ENCODE measurements around the gene MAPKAP1.
A peak's percentile ranks its signal among the peaks of the same experiment; 100 is the strongest.

The MAPKAP1 gene

GRCh38 chr9:125649315-125649714 lies 57.7 kb downstream of the MAPKAP1 start:
- H3K4me3 ChIP-seq (replicated peaks in 1 of 2; ENCODE audit: low read depth in 2 of 2, low read length in 2 of 2), result peak overlapping the region in 1 of 2 donors; percentile 41
- peak; percentile 59 to 96 for DNase-seq (ENCODE audit: low read depth in 2 of 2)
- TF ChIP-seq CTCF (IDR thresholded peaks at IDR 0.05; ENCODE audit: low read depth, low read length), result no peak

GRCh38 chr9:125648294-125648693 lies 58.7 kb downstream of the MAPKAP1 start:
- no peak for DNase-seq (ENCODE audit: low read depth in 2 of 2)
- H3K4me3 ChIP-seq (replicated peaks in 1 of 2; ENCODE audit: low read depth in 2 of 2, low read length in 2 of 2), result no peak overlapping the region
- TF ChIP-seq CTCF (IDR thresholded peaks at IDR 0.05; ENCODE audit: low read depth, low read length), result no peak

- peak overlapping the region in 1 of 2 donors; percentile 26 for H3K4me3 ChIP-seq (replicated peaks in 1 of 2; ENCODE audit: low read depth in 2 of 2, low read length in 2 of 2)
- peak; percentile 25 to 46 for DNase-seq (ENCODE audit: low read depth in 2 of 2)
- no peak for TF ChIP-seq CTCF (IDR thresholded peaks at IDR 0.05; ENCODE audit: low read depth, low read length)
Measured at GRCh38 chr9:125646621-125647100, 60.3 kb downstream of the MAPKAP1 start.

GRCh38 chr9:125646217-125646616 lies 60.8 kb downstream of the MAPKAP1 start:
- peak; percentile 36 to 42 for DNase-seq (ENCODE audit: low read depth in 2 of 2)
- TF ChIP-seq CTCF (IDR thresholded peaks at IDR 0.05; ENCODE audit: low read depth, low read length), result no peak
- H3K4me3 ChIP-seq (replicated peaks in 1 of 2; ENCODE audit: low read depth in 2 of 2, low read length in 2 of 2), result peak overlapping the region in 1 of 2 donors; percentile 26

GRCh38 chr9:125644819-125645507 lies 62.0 kb downstream of the MAPKAP1 start:
- DNase-seq (ENCODE audit: low read depth in 2 of 2), result no peak
- H3K4me3 ChIP-seq (replicated peaks in 1 of 2; ENCODE audit: low read depth in 2 of 2, low read length in 2 of 2), result no peak overlapping the region
- TF ChIP-seq CTCF (IDR thresholded peaks at IDR 0.05; ENCODE audit: low read depth, low read length), result no peak

GRCh38 chr9:125642311-125642710 lies 64.7 kb downstream of the MAPKAP1 start:
- no peak overlapping the region for H3K4me3 ChIP-seq (replicated peaks in 1 of 2; ENCODE audit: low read depth in 2 of 2, low read length in 2 of 2)
- no peak for DNase-seq (ENCODE audit: low read depth in 2 of 2)
- no peak for TF ChIP-seq CTCF (IDR thresholded peaks at IDR 0.05; ENCODE audit: low read depth, low read length)
